PC-9 (cell line): ENCODE data around the gene GH1. TPM values are rescaled to one million over a fixed set of nuclear protein-coding genes. Genes with fewer than 3 reads are reported as not detected.
A peak's percentile ranks its signal among the peaks of the same experiment; 100 is the strongest.
"Not testable (repeated sequence)": the region's sequence is repeated elsewhere in the genome, so short reads cannot be mapped to it uniquely, and the experiment has no call there.

ENCODE experiments used
- BruUV-seq: library from RNA; stranded (reverse); fragments of 400-500 nt; replicated peaks from 2 replicates; lab custom pipeline; 2021; lab: Mats Ljungman, UMichigan
- CTCF ChIA-PET: fragments of 300-600 bp; sonication (Branson Sonifier 250); formaldehyde crosslinking; loops from one replicate; lab custom pipeline; 2022; ENCODE audit warnings: antibody characterized with exemption; lab: Charles Lee
- POLR2A ChIA-PET: fragments of 300-600 bp; sonication (Branson Sonifier 250); formaldehyde crosslinking; loops from one replicate; lab custom pipeline; 2022; ENCODE audit warnings: antibody characterized with exemption; ENCODE audit not compliant: unreplicated experiment; lab: Charles Lee
- DNase-seq, 2 experiments: peaks; one replicate each; pipeline versions ENCODE4 v3.0.0 to v3.0.0-alpha.2; 2015 to 2022; ENCODE audit warnings: mixed read lengths in 1 of 2
- H2AFZ ChIP-seq: fragments of 200-600 bp; sonication (generic); 2 replicates; pipeline ENCODE4 v1.8.1; 2017; ENCODE audit warnings: antibody characterized with exemption
- H3F3A ChIP-seq: fragments of 200-600 bp; sonication (generic); 2 replicates; pipeline ENCODE4 v1.8.1; 2017; ENCODE audit warnings: antibody characterized with exemption, mild to moderate bottlenecking, low read depth; ENCODE audit not compliant: insufficient read depth
- H3K27ac ChIP-seq: fragments of 200-600 bp; sonication (generic); 2 replicates; pipeline ENCODE4 v1.6.1; 2016; ENCODE audit warnings: mixed run types
- H3K27me3 ChIP-seq: fragments of 200-600 bp; sonication (generic); 2 replicates; pipeline ENCODE4 v1.6.1; 2016; ENCODE audit warnings: low read depth, mixed run types; ENCODE audit not compliant: insufficient read depth
- H3K36me3 ChIP-seq: fragments of 200-600 bp; sonication (generic); 2 replicates; pipeline ENCODE4 v1.6.1; 2016; ENCODE audit warnings: low read depth, mixed run types
- H3K4me1 ChIP-seq: fragments of 200-600 bp; sonication (generic); replicated peaks from 2 replicates; pipeline ENCODE4 v1.6.1; 2016; ENCODE audit warnings: mixed run types; ENCODE audit not compliant: insufficient read depth
- H3K4me2 ChIP-seq: fragments of 200-600 bp; sonication (generic); 2 replicates; pipeline ENCODE4 v1.6.1; 2017; ENCODE audit warnings: mixed run types
- H3K4me3 ChIP-seq: fragments of 200-600 bp; sonication (generic); 2 replicates; pipeline ENCODE4 v1.6.1; 2016; ENCODE audit warnings: mixed run types
- H3K79me2 ChIP-seq: fragments of 200-600 bp; sonication (generic); 2 replicates; pipeline ENCODE4 v1.6.1; 2017; ENCODE audit warnings: low read depth, mixed run types
- H3K9me2 ChIP-seq: fragments of 200-600 bp; sonication (generic); 2 replicates; pipeline ENCODE4 v1.8.1; 2017; ENCODE audit warnings: mild to moderate bottlenecking; ENCODE audit not compliant: insufficient read depth
- H3K9me3 ChIP-seq: fragments of 200-600 bp; sonication (generic); 2 replicates; pipeline ENCODE4 v1.8.1; 2016; ENCODE audit warnings: low read depth; ENCODE audit not compliant: insufficient read depth
- H4K20me1 ChIP-seq: fragments of 200-600 bp; sonication (generic); 2 replicates; pipeline ENCODE4 v1.8.1; 2017; ENCODE audit not compliant: insufficient read depth
- intact Hi-C: fragments of 100-400 bp; cut with micrococcal nuclease; formaldehyde crosslinking; loops from one replicate; pipeline ENCODE4 v1.10.0; 2022; ENCODE audit not compliant: unreplicated experiment
- total RNA-seq: library from RNA; stranded (reverse); gene quantifications from 2 replicates; pipeline ENCODE4 v1.2.3, GENCODE V29; 2021

The GH1 gene
- total RNA-seq, 1 experiment from 2014 or later, result not detected

- H3K79me2 ChIP-seq, H3K9me2 ChIP-seq, H3K4me2 ChIP-seq, H2AFZ ChIP-seq, POLR2A ChIA-PET, H3K4me1 ChIP-seq, intact Hi-C loops, H3K36me3 ChIP-seq, CTCF ChIA-PET, H3K9me3 ChIP-seq, H4K20me1 ChIP-seq, H3F3A ChIP-seq, BruUV-seq, DNase-seq, H3K27me3 ChIP-seq, H3K4me3 ChIP-seq, H3K27ac ChIP-seq: not testable (repeated sequence)
Observed at GRCh38 chr17:63870292-63870665, 48.4 kb downstream of the GH1 start.

GRCh38 chr17:63869491-63870291 lies 48.9 kb downstream of the GH1 start:
- not testable (repeated sequence) for H2AFZ ChIP-seq
- DNase-seq, result peak; percentile 30 to 75

More at GRCh38 chr17:63869491-63870291, 48.9 kb downstream of the GH1 start:
- H3K27ac ChIP-seq, H4K20me1 ChIP-seq, H3F3A ChIP-seq, H3K4me3 ChIP-seq, H3K79me2 ChIP-seq, H3K9me3 ChIP-seq, H3K4me1 ChIP-seq, H3K36me3 ChIP-seq, H3K4me2 ChIP-seq, H3K27me3 ChIP-seq, H3K9me2 ChIP-seq, BruUV-seq, intact Hi-C loops: not testable (repeated sequence)
- ChIA-PET CTCF (interaction anchor here (0.6 to 0.7 kb wide), 3 partner anchors 18 to 169 kb away, joined by 3 read pairs; no protein-coding TSS in a partner anchor), POLR2A (interaction anchor here (0.6 kb wide), 1 partner anchor 671 kb away, joined by 4 read pairs; no protein-coding TSS in a partner anchor)

Other genes with a start within 250 kb of the GH1 start
- gene LIMD2, start 218.7 kb downstream of the GH1 start, total RNA-seq, result 1.6 and 2.7 TPM in 2 replicates
- gene STRADA, start 177.0 kb downstream of the GH1 start, total RNA-seq, result 28.8 and 30.6 TPM in 2 replicates
- 64.0 and 89.3 TPM in 2 replicates for gene CCDC47, start 145.2 kb downstream of the GH1 start, total RNA-seq
- 107 and 130 TPM in 2 replicates for gene DDX42, start 144.7 kb downstream of the GH1 start, total RNA-seq
- gene PSMC5, start 91.4 kb downstream of the GH1 start, total RNA-seq, result 128 and 150 TPM in 2 replicates
- gene FTSJ3, start 91.2 kb downstream of the GH1 start, total RNA-seq, result 36.9 and 44.0 TPM in 2 replicates
- 73.6 and 98.7 TPM in 2 replicates for gene SMARCD2, start 76.2 kb downstream of the GH1 start, total RNA-seq
- gene CSH2, start 45.2 kb downstream of the GH1 start, total RNA-seq, result not detected in 2 replicates
- not detected in 2 replicates for gene GH2, start 36.9 kb downstream of the GH1 start, total RNA-seq
- gene CSH1, start 22.3 kb downstream of the GH1 start, total RNA-seq, result not detected in 2 replicates
- not detected in 2 replicates for gene CSHL1, start 7.6 kb downstream of the GH1 start, total RNA-seq
- not detected in 2 replicates for gene CD79B, start 13.5 kb upstream of the GH1 start, total RNA-seq
- gene SCN4A, start 54.1 kb upstream of the GH1 start, total RNA-seq, result 1.4 and 1.7 TPM in 2 replicates
- 2.4 and 2.8 TPM in 2 replicates for gene PRR29, start 79.5 kb upstream of the GH1 start, total RNA-seq
- 7.8 and 9.2 TPM in 2 replicates for gene ICAM2, start 101.8 kb upstream of the GH1 start, total RNA-seq
- 9.2 and 11.7 TPM in 2 replicates for gene ERN1, start 211.3 kb upstream of the GH1 start, total RNA-seq